Mesenchymal stem cell (in vitro differentiated cells and primary cell): ENCODE results near the gene NUTM2D.
"Not testable (repeated sequence)": the region's sequence is repeated elsewhere in the genome, so short reads cannot be mapped to it uniquely, and the experiment has no call there.

Experiments
- DNase-seq: peaks from one replicate; pipeline ENCODE4 v3.0.0-alpha.2; 2013
- H2AFZ ChIP-seq: one replicate; pipeline ENCODE4 v1.6.1; 2013; ENCODE audit warnings: low read depth, mild to moderate bottlenecking, control low read depth, inconsistent platforms, low read length, moderate library complexity
- H2AK5ac ChIP-seq: 2 replicates; pipeline ENCODE4 v1.6.1; 2013; ENCODE audit warnings: low read length, moderate library complexity, mild to moderate bottlenecking, inconsistent platforms; ENCODE audit not compliant: severe bottlenecking
- H2BK120ac ChIP-seq: one replicate; pipeline ENCODE4 v1.6.1; 2013; ENCODE audit warnings: low read depth, mild to moderate bottlenecking, inconsistent platforms, low read length, moderate library complexity
- H2BK12ac ChIP-seq, 2 experiments: one replicate each; pipeline ENCODE4 v1.6.1; 2013; ENCODE audit warnings: inconsistent platforms in 2 of 2, low read length in 2 of 2, mild to moderate bottlenecking in 2 of 2, moderate library complexity in 2 of 2, control low read depth in 1 of 2
- H2BK15ac ChIP-seq: one replicate; pipeline ENCODE4 v1.6.1; 2013; ENCODE audit warnings: mild to moderate bottlenecking, low read depth, inconsistent platforms; ENCODE audit not compliant: poor library complexity, severe bottlenecking
- H2BK5ac ChIP-seq: 2 replicates; pipeline ENCODE4 v1.6.1; 2013; ENCODE audit warnings: low read depth, mild to moderate bottlenecking, low read length, control low read depth, inconsistent platforms; ENCODE audit not compliant: poor library complexity, severe bottlenecking
- H3K14ac ChIP-seq, 2 experiments: one replicate each; pipeline ENCODE4 v1.6.1; 2013; ENCODE audit warnings: inconsistent platforms in 2 of 2, low read length in 2 of 2, control low read depth in 1 of 2, mild to moderate bottlenecking in 1 of 2, moderate library complexity in 1 of 2
- H3K18ac ChIP-seq, 2 experiments: one replicate each; pipeline ENCODE4 v1.6.1; 2013; ENCODE audit warnings: inconsistent platforms in 2 of 2, low read length in 2 of 2, control low read depth in 1 of 2, low read depth in 1 of 2, mild to moderate bottlenecking in 1 of 2
- H3K23ac ChIP-seq, 2 experiments: one replicate each; pipeline ENCODE4 v1.6.1; 2013; ENCODE audit warnings: inconsistent platforms in 2 of 2, low read length in 2 of 2, mild to moderate bottlenecking in 2 of 2, moderate library complexity in 2 of 2, control low read depth in 1 of 2
- H3K27ac ChIP-seq: 2 replicates; pipeline ENCODE4 v1.5.1; 2013; ENCODE audit warnings: mild to moderate bottlenecking, moderate library complexity, low read length, control low read depth, inconsistent platforms; ENCODE audit not compliant: poor library complexity, severe bottlenecking
- H3K27me3 ChIP-seq, 2 experiments: 2 replicates each; pipeline versions ENCODE4 v1.6.1 to v1.7.0; 2013; ENCODE audit warnings: low read length in 2 of 2, mild to moderate bottlenecking in 2 of 2, moderate library complexity in 2 of 2, control low read depth in 1 of 2, inconsistent platforms in 1 of 2; ENCODE audit not compliant: control insufficient read depth in 1 of 2, insufficient read depth in 1 of 2
- H3K36me3 ChIP-seq, 2 experiments: 2 replicates each; pipeline versions ENCODE4 v1.6.1 to v1.7.0; 2013; ENCODE audit warnings: low read length in 2 of 2, control low read depth in 1 of 2, inconsistent platforms in 1 of 2, low read depth in 1 of 2, mild to moderate bottlenecking in 1 of 2; ENCODE audit not compliant: insufficient read depth in 2 of 2, control insufficient read depth in 1 of 2
- H3K4ac ChIP-seq, 2 experiments: one replicate each; pipeline ENCODE4 v1.6.1; 2013; ENCODE audit warnings: inconsistent platforms in 2 of 2, low read length in 2 of 2, mild to moderate bottlenecking in 2 of 2, moderate library complexity in 2 of 2, control low read depth in 1 of 2, low read depth in 1 of 2
- H3K4me1 ChIP-seq: 2 replicates; pipeline ENCODE4 v1.6.1; 2013; ENCODE audit warnings: low read depth, low read length, control low read depth; ENCODE audit not compliant: control insufficient read depth, insufficient read depth
- H3K4me2 ChIP-seq: 2 replicates; pipeline ENCODE4 v1.6.1; 2013; ENCODE audit warnings: low read length, mild to moderate bottlenecking, inconsistent platforms; ENCODE audit not compliant: poor library complexity, severe bottlenecking
- H3K4me3 ChIP-seq, 2 experiments: 2 replicates each; pipeline versions ENCODE4 v1.5.1 to v1.7.0; 2013; ENCODE audit warnings: low read length in 2 of 2, mild to moderate bottlenecking in 2 of 2, control low read depth in 1 of 2, low read depth in 1 of 2; ENCODE audit not compliant: insufficient read depth in 1 of 2
- H3K79me1 ChIP-seq: replicated peaks from 2 replicates; pipeline ENCODE4 v1.6.1; 2013; ENCODE audit warnings: mild to moderate bottlenecking, control low read depth, low read length, inconsistent platforms; ENCODE audit not compliant: poor library complexity, severe bottlenecking
- H3K9ac ChIP-seq: 2 replicates; pipeline ENCODE4 v1.7.0; 2013; ENCODE audit warnings: mild to moderate bottlenecking, low read length, moderate library complexity
- H3K9me3 ChIP-seq: 2 replicates; pipeline ENCODE4 v1.7.0; 2013; ENCODE audit warnings: mild to moderate bottlenecking, low read length; ENCODE audit not compliant: control insufficient read depth
- H4K8ac ChIP-seq: one replicate; pipeline ENCODE4 v1.6.1; 2013; ENCODE audit warnings: inconsistent platforms, mild to moderate bottlenecking, low read length, moderate library complexity
- H4K91ac ChIP-seq: one replicate; pipeline ENCODE4 v1.6.1; 2013; ENCODE audit warnings: mild to moderate bottlenecking, low read length, inconsistent platforms
- WGBS: methylation state at CpG from one replicate; pipeline ENCODE4 v1.1.7; 2013; ENCODE audit warnings: mixed read lengths; 5-methylcytosine and 5-hydroxymethylcytosine counted together

The NUTM2D gene

DNA sequence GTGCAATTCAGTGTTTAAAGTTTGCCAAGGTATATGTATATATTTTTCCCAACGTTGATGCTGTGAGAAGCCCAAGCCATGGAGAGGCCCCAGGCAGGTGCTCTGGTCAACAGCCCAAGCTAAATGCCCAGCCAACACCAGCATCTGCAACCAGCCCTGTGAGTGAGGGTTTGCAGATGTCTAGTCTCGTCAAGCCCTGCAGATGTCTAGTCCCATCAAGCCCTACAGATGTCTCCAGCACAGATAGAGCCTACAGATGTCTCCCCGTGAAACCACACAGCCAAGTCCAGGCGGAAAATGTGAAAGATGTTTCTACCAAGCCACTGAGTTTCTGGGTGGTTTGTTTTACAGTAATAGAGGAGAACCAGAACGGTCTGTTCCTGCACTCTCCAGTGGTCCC, 26.7 kb downstream of the NUTM2D start:
- not testable (repeated sequence) for H3K4me3 ChIP-seq, H3K4ac ChIP-seq, H3K36me3 ChIP-seq, H2BK12ac ChIP-seq, H3K79me1 ChIP-seq, H2AFZ ChIP-seq, H3K27ac ChIP-seq, H4K8ac ChIP-seq, H3K18ac ChIP-seq, H3K4me2 ChIP-seq, H3K23ac ChIP-seq, H2BK120ac ChIP-seq, H3K14ac ChIP-seq, H3K4me1 ChIP-seq, H3K9me3 ChIP-seq, H4K91ac ChIP-seq, H3K27me3 ChIP-seq, H2AK5ac ChIP-seq, H2BK5ac ChIP-seq, DNase-seq, H3K9ac ChIP-seq, H2BK15ac ChIP-seq
- WGBS = 83% methylated on average over 1 of the region's 5 CpGs

DNA sequence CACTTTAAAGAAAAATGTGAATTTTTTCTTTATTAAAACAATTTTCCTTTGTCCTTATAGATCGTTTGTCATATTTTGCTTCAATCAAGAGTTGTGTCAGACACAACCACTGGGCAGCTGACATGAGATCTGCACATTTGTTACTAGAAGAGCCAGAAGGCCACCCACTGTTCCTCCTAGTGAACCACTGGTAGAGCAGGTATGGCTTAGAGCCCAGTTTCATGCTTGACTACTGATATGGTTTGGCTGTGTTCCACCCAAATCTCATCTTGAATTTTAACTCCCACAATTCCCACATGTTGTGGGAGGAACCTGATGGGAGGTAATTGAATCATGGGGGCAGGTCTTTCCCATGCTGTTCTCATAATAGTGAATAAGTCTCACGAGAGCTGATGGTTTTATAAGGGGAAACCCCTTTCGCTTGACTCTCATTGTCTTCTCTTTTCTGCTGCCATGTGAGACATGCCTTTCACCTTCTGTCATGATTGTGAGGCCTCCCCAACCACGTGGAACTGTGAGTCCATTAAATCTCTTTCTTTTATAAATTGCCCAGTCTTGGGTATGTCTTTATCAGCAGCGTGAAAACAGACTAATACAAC, 28.3 kb downstream of the NUTM2D start:
- not testable (repeated sequence) for H2BK5ac ChIP-seq, H2AK5ac ChIP-seq, H2BK12ac ChIP-seq, H3K4me1 ChIP-seq, H3K4me3 ChIP-seq, H3K27ac ChIP-seq, H4K91ac ChIP-seq, H3K4ac ChIP-seq, H2AFZ ChIP-seq, H3K36me3 ChIP-seq, H3K18ac ChIP-seq, H3K27me3 ChIP-seq, H3K4me2 ChIP-seq, H4K8ac ChIP-seq, H3K9ac ChIP-seq, H2BK120ac ChIP-seq, H3K23ac ChIP-seq, H2BK15ac ChIP-seq, H3K9me3 ChIP-seq, H3K79me1 ChIP-seq, H3K14ac ChIP-seq, DNase-seq
- 96% methylated on average over 2 of the region's 5 CpGs for WGBS

DNA sequence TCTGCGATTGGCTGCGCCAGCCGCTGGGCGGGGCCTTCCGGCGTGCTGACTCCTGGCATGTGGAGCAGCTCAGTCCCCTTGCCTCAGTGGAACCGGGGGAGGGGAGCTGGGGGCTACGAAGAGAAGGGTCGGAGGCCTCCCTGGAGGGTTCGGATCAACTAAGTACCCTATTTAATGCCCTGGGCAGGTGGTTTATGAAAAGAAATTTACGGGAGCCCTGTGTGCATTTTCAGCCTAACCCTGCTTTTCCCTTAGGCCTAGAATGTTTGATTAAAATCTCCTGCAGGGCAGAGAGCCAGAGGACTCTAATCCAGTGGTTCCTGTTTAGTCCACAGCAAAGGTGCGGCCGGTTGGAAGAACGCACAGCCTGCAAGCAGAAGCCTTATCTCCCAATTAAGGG, 33.8 kb downstream of the NUTM2D start:
- not testable (repeated sequence) for H3K27me3 ChIP-seq, H3K9me3 ChIP-seq, H2AK5ac ChIP-seq, H3K4me2 ChIP-seq, H2BK12ac ChIP-seq, H3K4me3 ChIP-seq, H3K4me1 ChIP-seq, H2BK120ac ChIP-seq, H3K9ac ChIP-seq, H2AFZ ChIP-seq, H3K79me1 ChIP-seq, H4K91ac ChIP-seq, H3K18ac ChIP-seq, DNase-seq, H3K36me3 ChIP-seq, H2BK15ac ChIP-seq, H2BK5ac ChIP-seq, H4K8ac ChIP-seq, H3K4ac ChIP-seq, H3K27ac ChIP-seq, H3K14ac ChIP-seq, H3K23ac ChIP-seq
- 46% methylated on average over 8 of the region's 14 CpGs for WGBS

DNA sequence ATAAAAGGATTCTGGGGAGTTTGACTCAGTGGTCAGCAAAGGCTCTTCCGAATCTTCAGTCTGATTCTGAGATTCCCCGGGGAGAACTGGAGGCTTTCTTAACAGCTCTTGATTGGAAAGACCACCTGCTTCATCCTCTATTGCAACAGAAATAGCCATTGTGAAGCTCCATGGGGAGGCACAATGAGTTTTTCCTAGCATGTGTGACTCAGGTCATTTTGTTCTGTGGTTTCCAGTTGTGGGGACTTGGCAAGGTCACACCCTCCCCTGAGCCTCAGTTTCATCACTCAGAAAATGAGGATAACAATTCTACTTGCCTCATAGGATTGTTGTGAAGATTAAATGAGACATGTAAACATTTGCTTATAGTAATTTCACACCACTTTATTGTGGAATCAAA, 38.7 kb downstream of the NUTM2D start:
- not testable (repeated sequence) for H4K8ac ChIP-seq, H2AFZ ChIP-seq, H3K4me3 ChIP-seq, DNase-seq, H2AK5ac ChIP-seq, H3K27ac ChIP-seq, H3K36me3 ChIP-seq, H2BK12ac ChIP-seq, H3K9ac ChIP-seq, H3K4ac ChIP-seq, H2BK15ac ChIP-seq, H3K4me1 ChIP-seq, H3K9me3 ChIP-seq, H4K91ac ChIP-seq, H3K79me1 ChIP-seq, H3K18ac ChIP-seq, H2BK5ac ChIP-seq, H2BK120ac ChIP-seq, H3K27me3 ChIP-seq, H3K23ac ChIP-seq, H3K4me2 ChIP-seq, H3K14ac ChIP-seq
- 92% methylated on average over 2 of the region's 2 CpGs for WGBS
